WTC11 (cell line): ENCODE measurements around the gene AKR1B15. TPM values are rescaled to one million over a fixed set of nuclear protein-coding genes. Genes with fewer than 3 reads are reported as not detected.
"Not testable (repeated sequence)": the region's sequence is repeated elsewhere in the genome, so short reads cannot be mapped to it uniquely, and the experiment has no call there.

ENCODE experiments used
- ATAC-seq: fragments of 200-7000 bp; cut with Tn5 transposase; 2 replicates; pipeline ENCODE4 v1.10.0; 2021; ENCODE audit warnings: mild to moderate bottlenecking, moderate library complexity
- CTCF ChIA-PET: fragments of 300-600 bp; sonication (Branson Sonifier 250); formaldehyde crosslinking; loops from one replicate; lab custom pipeline; 2021; ENCODE audit warnings: antibody characterized with exemption; lab: Charles Lee
- POLR2A ChIA-PET: fragments of 350-600 bp; sonication (Branson Sonifier 250); formaldehyde crosslinking; loops from one replicate; lab custom pipeline; 2021; ENCODE audit warnings: antibody characterized with exemption; lab: Charles Lee
- DNase-seq: peaks from one replicate; pipeline ENCODE4 v3.0.0; 2021; ENCODE audit warnings: low spot score
- H3K27ac Mint-ChIP-seq: 2 replicates; pipeline ENCODE4 v1.8.0; 2021; ENCODE audit warnings: mixed read lengths
- H3K27me3 Mint-ChIP-seq: 2 replicates; pipeline ENCODE4 v1.8.0; 2021; ENCODE audit warnings: low read depth, mild to moderate bottlenecking, moderate library complexity, mixed read lengths
- H3K36me3 Mint-ChIP-seq: 2 replicates; pipeline ENCODE4 v1.8.0; 2021; ENCODE audit warnings: mixed read lengths
- H3K4me1 Mint-ChIP-seq: 2 replicates; pipeline ENCODE4 v1.8.0; 2022; ENCODE audit warnings: mixed read lengths
- H3K4me3 Mint-ChIP-seq: 2 replicates; pipeline ENCODE4 v1.8.0; 2021; ENCODE audit warnings: mild to moderate bottlenecking, moderate library complexity, mixed read lengths
- H3K9me3 Mint-ChIP-seq: 2 replicates; pipeline ENCODE4 v1.8.0; 2021; ENCODE audit warnings: mixed read lengths
- AFF4 ChIP-seq: sonication (generic); formaldehyde crosslinking; IDR thresholded peaks from 2 replicates; pipeline ENCODE4 v1.8.1; 2023; ENCODE audit warnings: mild to moderate bottlenecking, missing genetic modification reagents, borderline replicate concordance
- ATF2 ChIP-seq: sonication (generic); formaldehyde crosslinking; IDR thresholded peaks from 2 replicates; pipeline ENCODE4 v1.8.1; 2022; ENCODE audit warnings: low read depth, missing genetic modification reagents, borderline replicate concordance
- CBFB ChIP-seq: sonication (generic); formaldehyde crosslinking; IDR thresholded peaks from 2 replicates; pipeline ENCODE4 v1.8.1; 2022; ENCODE audit warnings: mild to moderate bottlenecking, low read depth, missing genetic modification reagents
- ELF4 ChIP-seq: sonication (generic); formaldehyde crosslinking; IDR thresholded peaks from 2 replicates; pipeline ENCODE4 v1.8.1; 2022; ENCODE audit warnings: low read depth, mild to moderate bottlenecking, moderate library complexity, missing genetic modification reagents
- ETV6 ChIP-seq: sonication (generic); formaldehyde crosslinking; IDR thresholded peaks from 2 replicates; pipeline ENCODE4 v1.8.1; 2022; ENCODE audit warnings: mild to moderate bottlenecking, missing genetic modification reagents
- HMGA2 ChIP-seq: fragments of 250-450 bp; sonication (Bioruptor Pico); IDR thresholded peaks from 2 replicates; pipeline ENCODE4 v1.4.0; 2021; ENCODE audit warnings: mild to moderate bottlenecking, moderate library complexity
- JAZF1 ChIP-seq: fragments of 250-450 bp; sonication (Bioruptor Pico); IDR thresholded peaks from 2 replicates; pipeline ENCODE4 v1.9.0; 2021; ENCODE audit warnings: moderate library complexity, mild to moderate bottlenecking, inconsistent platforms
- MAX ChIP-seq: sonication (generic); formaldehyde crosslinking; IDR thresholded peaks from 2 replicates; pipeline ENCODE4 v1.8.0; 2022; ENCODE audit warnings: mild to moderate bottlenecking, missing genetic modification reagents
- NFATC4 ChIP-seq: fragments of 250-450 bp; sonication (Bioruptor Pico); IDR thresholded peaks from 2 replicates; pipeline ENCODE4 v1.9.0; 2021; ENCODE audit warnings: mild to moderate bottlenecking
- NFYB ChIP-seq: sonication (generic); formaldehyde crosslinking; conservative IDR thresholded peaks from 2 replicates; pipeline ENCODE4 v1.8.0; 2022; ENCODE audit warnings: low read depth, missing genetic modification reagents
- NR1H2 ChIP-seq: sonication (generic); formaldehyde crosslinking; IDR thresholded peaks from 2 replicates; pipeline ENCODE4 v1.9.0; 2021; ENCODE audit warnings: mild to moderate bottlenecking, moderate library complexity, missing genetic modification reagents
- OVOL2 ChIP-seq: fragments of 250-450 bp; sonication (Bioruptor Pico); IDR thresholded peaks from 2 replicates; pipeline ENCODE4 v1.9.0; 2021; ENCODE audit warnings: mild to moderate bottlenecking, borderline replicate concordance
- TEAD1 ChIP-seq: sonication (generic); formaldehyde crosslinking; IDR thresholded peaks from 2 replicates; pipeline ENCODE4 v1.8.0; 2022; ENCODE audit warnings: mild to moderate bottlenecking, missing genetic modification reagents
- TEAD4 ChIP-seq: sonication (generic); formaldehyde crosslinking; IDR thresholded peaks from 2 replicates; pipeline ENCODE4 v1.8.0; 2022; ENCODE audit warnings: mild to moderate bottlenecking, missing genetic modification reagents
- ZNF138 ChIP-seq: sonication (generic); formaldehyde crosslinking; conservative IDR thresholded peaks from 2 replicates; pipeline ENCODE4 v1.8.1; 2022; ENCODE audit warnings: mild to moderate bottlenecking, moderate library complexity, missing genetic modification reagents
- ZNF317 ChIP-seq: sonication (generic); formaldehyde crosslinking; IDR thresholded peaks from 2 replicates; pipeline ENCODE4 v1.8.1; 2023; ENCODE audit warnings: low read depth, mild to moderate bottlenecking, moderate library complexity, missing genetic modification reagents, borderline replicate concordance
- ZNF425 ChIP-seq: fragments of 250-450 bp; sonication (Bioruptor Pico); conservative IDR thresholded peaks from 2 replicates; pipeline ENCODE4 v1.9.0; 2021; ENCODE audit warnings: mild to moderate bottlenecking
- total RNA-seq: library from RNA; stranded (reverse); gene quantifications from 3 replicates; pipeline ENCODE4 v1.2.3, GENCODE V29; 2021
- TF ChIP-seq, protein P1 (sequence below): sonication (generic); formaldehyde crosslinking; IDR thresholded peaks from 2 replicates; pipeline ENCODE4 v1.8.0; 2023; ENCODE audit warnings: missing genetic modification reagents
- TF ChIP-seq, protein P2 (sequence below): sonication (generic); formaldehyde crosslinking; IDR thresholded peaks from 2 replicates; pipeline ENCODE4 v1.8.0; 2023; ENCODE audit warnings: missing genetic modification reagents, mild to moderate bottlenecking, borderline replicate concordance
- TF ChIP-seq, protein P3 (sequence below): sonication (generic); formaldehyde crosslinking; IDR thresholded peaks from 2 replicates; pipeline ENCODE4 v1.8.1; 2023; ENCODE audit warnings: mild to moderate bottlenecking, missing genetic modification reagents, moderate library complexity

AKR1B15 gene
- total RNA-seq, 1 experiment from 2014 or later: not detected

GRCh38 chr7:134562136-134562535 is 13.2 kb downstream of the AKR1B15 start:
- Mint-ChIP-seq H3K27me3 (peaks cover under 1% of the 10 kb centered on the region), H3K9me3 (peaks cover 47% of the 10 kb centered on the region), H3K4me3 (no peak overlapping the region), H3K4me1 (no peaks in the 10 kb centered on the region), H3K27ac (no peak overlapping the region), H3K36me3 (0 out of 2 replicates have a peak, but pooled peaks cover 5% of the 10 kb centered on the region)
- ChIA-PET POLR2A (no interaction called here), CTCF (no interaction called here)
- no peak for DNase-seq
- no peak for ATAC-seq
- TF ChIP-seq ELF4 (CRISPR knock-in tag): no peak
- no peak for TF ChIP-seq NR1H2
- no peak for TF ChIP-seq MAX (CRISPR knock-in tag)
- TF ChIP-seq TEAD4 (CRISPR knock-in tag): no peak
- no peak for TF ChIP-seq CBFB (CRISPR knock-in tag)
- no peak for TF ChIP-seq ETV6 (CRISPR knock-in tag)
- TF ChIP-seq, protein P1, sequence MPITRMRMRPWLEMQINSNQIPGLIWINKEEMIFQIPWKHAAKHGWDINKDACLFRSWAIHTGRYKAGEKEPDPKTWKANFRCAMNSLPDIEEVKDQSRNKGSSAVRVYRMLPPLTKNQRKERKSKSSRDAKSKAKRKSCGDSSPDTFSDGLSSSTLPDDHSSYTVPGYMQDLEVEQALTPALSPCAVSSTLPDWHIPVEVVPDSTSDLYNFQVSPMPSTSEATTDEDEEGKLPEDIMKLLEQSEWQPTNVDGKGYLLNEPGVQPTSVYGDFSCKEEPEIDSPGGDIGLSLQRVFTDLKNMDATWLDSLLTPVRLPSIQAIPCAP: no peak
- TF ChIP-seq, protein P2, sequence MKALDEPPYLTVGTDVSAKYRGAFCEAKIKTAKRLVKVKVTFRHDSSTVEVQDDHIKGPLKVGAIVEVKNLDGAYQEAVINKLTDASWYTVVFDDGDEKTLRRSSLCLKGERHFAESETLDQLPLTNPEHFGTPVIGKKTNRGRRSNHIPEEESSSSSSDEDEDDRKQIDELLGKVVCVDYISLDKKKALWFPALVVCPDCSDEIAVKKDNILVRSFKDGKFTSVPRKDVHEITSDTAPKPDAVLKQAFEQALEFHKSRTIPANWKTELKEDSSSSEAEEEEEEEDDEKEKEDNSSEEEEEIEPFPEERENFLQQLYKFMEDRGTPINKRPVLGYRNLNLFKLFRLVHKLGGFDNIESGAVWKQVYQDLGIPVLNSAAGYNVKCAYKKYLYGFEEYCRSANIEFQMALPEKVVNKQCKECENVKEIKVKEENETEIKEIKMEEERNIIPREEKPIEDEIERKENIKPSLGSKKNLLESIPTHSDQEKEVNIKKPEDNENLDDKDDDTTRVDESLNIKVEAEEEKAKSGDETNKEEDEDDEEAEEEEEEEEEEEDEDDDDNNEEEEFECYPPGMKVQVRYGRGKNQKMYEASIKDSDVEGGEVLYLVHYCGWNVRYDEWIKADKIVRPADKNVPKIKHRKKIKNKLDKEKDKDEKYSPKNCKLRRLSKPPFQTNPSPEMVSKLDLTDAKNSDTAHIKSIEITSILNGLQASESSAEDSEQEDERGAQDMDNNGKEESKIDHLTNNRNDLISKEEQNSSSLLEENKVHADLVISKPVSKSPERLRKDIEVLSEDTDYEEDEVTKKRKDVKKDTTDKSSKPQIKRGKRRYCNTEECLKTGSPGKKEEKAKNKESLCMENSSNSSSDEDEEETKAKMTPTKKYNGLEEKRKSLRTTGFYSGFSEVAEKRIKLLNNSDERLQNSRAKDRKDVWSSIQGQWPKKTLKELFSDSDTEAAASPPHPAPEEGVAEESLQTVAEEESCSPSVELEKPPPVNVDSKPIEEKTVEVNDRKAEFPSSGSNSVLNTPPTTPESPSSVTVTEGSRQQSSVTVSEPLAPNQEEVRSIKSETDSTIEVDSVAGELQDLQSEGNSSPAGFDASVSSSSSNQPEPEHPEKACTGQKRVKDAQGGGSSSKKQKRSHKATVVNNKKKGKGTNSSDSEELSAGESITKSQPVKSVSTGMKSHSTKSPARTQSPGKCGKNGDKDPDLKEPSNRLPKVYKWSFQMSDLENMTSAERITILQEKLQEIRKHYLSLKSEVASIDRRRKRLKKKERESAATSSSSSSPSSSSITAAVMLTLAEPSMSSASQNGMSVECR: no peak
- TF ChIP-seq NFYB (CRISPR knock-in tag): no peak
- TF ChIP-seq ZNF317 (CRISPR knock-in tag): no peak
- no peak for TF ChIP-seq OVOL2 (CRISPR knock-in tag)
- no peak for TF ChIP-seq HMGA2
- TF ChIP-seq ATF2 (CRISPR knock-in tag): no peak
- TF ChIP-seq NFATC4 (CRISPR knock-in tag): no peak
- no peak for TF ChIP-seq ZNF138
- TF ChIP-seq ZNF425 (CRISPR knock-in tag): no peak
- TF ChIP-seq, protein P3, sequence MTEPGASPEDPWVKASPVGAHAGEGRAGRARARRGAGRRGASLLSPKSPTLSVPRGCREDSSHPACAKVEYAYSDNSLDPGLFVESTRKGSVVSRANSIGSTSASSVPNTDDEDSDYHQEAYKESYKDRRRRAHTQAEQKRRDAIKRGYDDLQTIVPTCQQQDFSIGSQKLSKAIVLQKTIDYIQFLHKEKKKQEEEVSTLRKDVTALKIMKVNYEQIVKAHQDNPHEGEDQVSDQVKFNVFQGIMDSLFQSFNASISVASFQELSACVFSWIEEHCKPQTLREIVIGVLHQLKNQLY (CRISPR knock-in tag): no peak
- no peak for TF ChIP-seq TEAD1
- TF ChIP-seq JAZF1 (CRISPR knock-in tag): no peak
- TF ChIP-seq AFF4 (CRISPR knock-in tag): no peak

DNA sequence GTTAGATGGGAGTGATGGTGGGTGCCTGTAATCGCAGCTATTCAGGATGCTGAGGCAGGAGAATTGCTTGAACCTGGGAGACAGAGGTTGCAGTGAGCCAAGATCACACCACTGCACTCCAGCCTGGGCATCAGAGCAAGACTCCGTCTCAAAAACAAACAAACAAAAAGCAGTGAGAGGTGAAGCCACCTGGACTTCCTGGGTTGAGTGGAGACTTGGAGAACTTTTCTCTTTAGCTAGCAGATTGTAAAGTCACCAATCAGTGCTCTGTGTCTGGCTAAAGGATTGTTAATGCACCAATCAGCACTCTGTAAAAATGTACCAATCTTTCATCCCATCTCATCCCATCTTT is 14.5 kb downstream of the AKR1B15 start:
- H3K27ac Mint-ChIP-seq: not testable (repeated sequence)

More for the DNA sequence above, 14.5 kb downstream of the AKR1B15 start:
- CTCF ChIA-PET: interaction anchor here (0.6 to 2.0 kb wide), 2 partner anchors 9 to 28 kb away, joined by 3 to 6 read pairs; no protein-coding TSS in a partner anchor
- H3K4me1 Mint-ChIP-seq, POLR2A ChIA-PET, DNase-seq, H3K27me3 Mint-ChIP-seq, ATAC-seq, H3K36me3 Mint-ChIP-seq, H3K4me3 Mint-ChIP-seq: not testable (repeated sequence)
- H3K9me3 Mint-ChIP-seq: peaks cover 60% of the 10 kb centered on the region
